Stimulated activated CD4-positive, alpha-beta T cell treated with anti-CD3 and anti-CD28 coated beads, Interleukin-4, amount 100 ng/mL, for 4 hours (primary cell): ENCODE results near the gene NDUFB10.

Experiments
- DNase-seq, 2 experiments: peaks; one replicate each; pipeline ENCODE4 v3.0.0-alpha.2; 2020

NDUFB10 gene

GRCh38 chr16:1989209-1990100 is 30.1 kb downstream of the NDUFB10 start, which contains the start of gene SYNGR3:
Gene SYNGR3 (plus strand): TSS chr16:1989970. CDS start chr16:1990103, 133 bp downstream.
- no peak for DNase-seq

- no peak for DNase-seq
These were observed 30.7 kb downstream of the NDUFB10 start for GRCh38 chr16:1990101-1990350.

GRCh38 chr16:1990351-1991134 is 31.2 kb downstream of the NDUFB10 start:
- no peak for DNase-seq

- peak in 1 of 2 experiments; percentile 33 for DNase-seq
These were observed 31.8 kb downstream of the NDUFB10 start for GRCh38 chr16:1991135-1991551.

GRCh38 chr16:1991588-1991947 is 32.2 kb downstream of the NDUFB10 start:
- DNase-seq = no peak

- DNase-seq = peak; percentile 97 to 99
These were observed 32.8 kb downstream of the NDUFB10 start for GRCh38 chr16:1991948-1992703.

GRCh38 chr16:1992704-1993317 is 33.5 kb downstream of the NDUFB10 start:
- no peak for DNase-seq

- no peak for DNase-seq
These were observed 34.4 kb downstream of the NDUFB10 start for GRCh38 chr16:1993731-1994131.

GRCh38 chr16:1997494-1998359 is 38.4 kb downstream of the NDUFB10 start:
- no peak for DNase-seq

GRCh38 chr16:1998360-1998835 is 39.1 kb downstream of the NDUFB10 start:
- no peak for DNase-seq

GRCh38 chr16:1998852-1999801 is 39.8 kb downstream of the NDUFB10 start:
- no peak for DNase-seq

GRCh38 chr16:1999866-2000514 is 40.7 kb downstream of the NDUFB10 start:
- DNase-seq = no peak

GRCh38 chr16:2001035-2001434 is 41.7 kb downstream of the NDUFB10 start:
- DNase-seq = no peak

GRCh38 chr16:2001456-2002355 is 42.4 kb downstream of the NDUFB10 start:
- DNase-seq = no peak

- DNase-seq = no peak
These were observed 43.3 kb downstream of the NDUFB10 start for GRCh38 chr16:2002406-2003230.

GRCh38 chr16:2003231-2003826 is 44.0 kb downstream of the NDUFB10 start:
- no peak for DNase-seq

- DNase-seq = peak; percentile 75 to 84
These were observed 44.7 kb downstream of the NDUFB10 start for GRCh38 chr16:2003827-2004641.
